UCSD-AML1 (cell line): ENCODE results near the gene METTL16.
"Not testable (repeated sequence)": the region's sequence is repeated elsewhere in the genome, so short reads cannot be mapped to it uniquely, and the experiment has no call there.

Experiments
- DNase-seq: peaks from one replicate; lab custom pipeline; 2025; ENCODE audit not compliant: unreplicated experiment; lab: John Stamatoyannopoulos, UW

Gene METTL16

DNA sequence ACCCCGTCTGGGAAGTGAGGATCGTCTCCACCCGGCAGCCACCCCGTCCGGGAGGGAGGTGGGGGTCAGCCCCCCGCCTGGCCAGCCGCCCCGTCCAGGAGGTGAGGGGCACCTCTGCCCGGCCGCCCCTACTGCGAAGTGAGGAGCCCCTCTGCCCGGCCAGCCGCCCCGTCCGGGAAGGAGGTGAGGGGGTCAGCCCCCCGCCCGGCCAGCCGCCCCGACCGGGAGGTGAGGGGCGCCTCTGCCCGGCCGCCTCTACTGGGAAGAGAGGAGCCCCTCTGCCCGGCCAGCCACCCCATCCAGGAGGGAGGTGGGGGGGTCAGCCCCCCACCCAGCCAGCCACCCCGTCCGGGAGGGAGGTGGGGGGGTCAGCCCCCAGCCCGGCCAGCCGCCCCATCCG is 4.7 kb downstream of the METTL16 start:
- not testable (repeated sequence) for DNase-seq

DNA sequence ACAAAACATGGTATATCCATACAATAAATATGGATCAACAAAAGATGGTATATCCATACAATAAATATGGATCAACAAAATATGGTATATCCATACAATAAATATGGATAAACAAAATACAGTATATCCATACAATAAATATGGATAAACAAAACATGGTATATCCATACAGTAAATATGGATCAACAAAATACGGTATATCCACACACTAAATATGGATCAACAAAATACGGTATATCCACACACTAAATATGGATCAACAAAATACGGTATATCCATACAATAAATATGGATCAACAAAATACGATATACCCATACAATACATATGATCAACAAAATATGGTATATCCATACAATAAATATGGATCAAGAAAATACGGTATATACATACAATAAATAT is 8.1 kb downstream of the METTL16 start:
- DNase-seq: no peak

GRCh38 chr17:2502871-2503580 is 8.7 kb downstream of the METTL16 start:
- no peak for DNase-seq

- DNase-seq: no peak
These were observed 11.2 kb downstream of the METTL16 start for GRCh38 chr17:2500446-2500845.

GRCh38 chr17:2489286-2489685 is 22.4 kb downstream of the METTL16 start:
- DNase-seq: not testable (repeated sequence)

- no peak for DNase-seq
These were observed 24.4 kb downstream of the METTL16 start for GRCh38 chr17:2487306-2487705.

DNA sequence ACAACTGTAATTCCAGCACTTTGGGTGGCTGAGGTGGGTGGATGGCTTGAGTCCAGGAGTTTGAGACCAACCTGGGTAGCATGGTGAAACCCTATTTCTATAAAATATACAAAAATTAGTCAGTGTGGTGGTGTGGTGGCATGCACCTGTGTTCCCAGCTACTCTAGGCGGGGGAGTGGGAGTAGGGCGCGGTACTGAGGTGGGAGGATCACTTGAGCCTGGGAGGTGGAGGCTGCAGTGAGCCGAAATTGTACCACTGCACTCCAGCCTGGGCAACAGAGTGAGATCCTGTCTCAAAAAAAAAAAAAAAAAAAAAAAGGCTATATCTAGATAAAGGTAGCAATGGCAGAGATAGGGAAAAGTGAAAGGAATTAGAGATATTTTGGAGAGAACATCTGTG is 25.0 kb downstream of the METTL16 start:
- DNase-seq: not testable (repeated sequence)

DNA sequence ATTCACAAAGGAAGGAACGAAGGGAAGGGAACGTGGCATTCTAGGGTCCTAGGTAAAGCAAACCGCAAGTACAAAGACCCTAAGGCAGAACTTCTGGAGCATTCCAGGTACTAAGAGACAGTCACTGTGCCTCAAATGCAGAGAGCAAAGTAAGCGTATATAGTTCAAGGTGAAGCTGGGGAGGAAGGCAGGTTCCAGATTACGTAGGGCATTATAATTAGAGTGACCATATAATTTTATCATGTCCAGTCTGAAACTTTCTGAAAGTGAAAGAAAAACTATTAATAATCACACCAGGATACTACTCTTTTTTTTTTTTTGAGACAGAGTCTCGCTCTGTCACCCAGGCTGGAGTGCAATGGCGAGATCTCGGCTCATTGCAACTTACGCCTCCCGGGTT is 25.7 kb downstream of the METTL16 start:
- no peak for DNase-seq

DNA sequence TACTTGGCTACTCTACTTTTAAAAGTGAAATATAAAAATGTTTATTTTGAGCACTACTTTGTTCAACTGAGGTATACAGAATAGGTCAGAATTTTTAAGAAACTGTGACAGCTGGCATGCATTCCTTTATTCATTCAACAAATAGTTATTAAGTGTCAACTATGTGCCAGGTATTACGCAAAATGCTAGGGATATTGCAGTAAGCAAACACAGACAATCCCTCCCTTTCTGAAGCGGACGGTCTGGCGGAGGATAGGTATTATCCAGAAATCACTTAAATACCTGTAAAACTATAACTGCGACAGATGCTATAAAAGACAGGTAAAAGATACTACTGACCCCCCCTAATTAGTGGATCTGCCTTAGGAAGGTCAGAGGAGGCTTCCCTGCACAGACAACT is 26.1 kb downstream of the METTL16 start:
- no peak for DNase-seq

DNA sequence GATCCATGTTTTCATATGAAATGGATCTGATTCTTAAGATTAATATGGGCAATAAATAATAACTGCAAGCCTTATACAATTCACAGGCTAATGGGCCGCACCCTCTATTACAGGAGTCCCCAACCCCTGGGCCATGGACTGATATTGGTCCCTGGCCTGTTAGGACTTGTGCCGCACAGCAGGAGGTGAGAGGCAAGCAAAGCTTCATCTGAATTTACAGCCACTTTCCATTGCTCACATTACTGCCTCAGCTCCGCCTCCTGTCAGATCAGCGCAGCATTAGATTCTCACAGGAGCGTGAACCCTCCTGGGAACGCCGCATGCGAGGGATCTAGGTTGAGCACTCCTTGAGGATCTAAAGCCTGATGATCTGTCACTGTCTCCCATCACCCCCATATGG is 26.8 kb downstream of the METTL16 start:
- no peak for DNase-seq

GRCh38 chr17:2483084-2483483 is 28.6 kb downstream of the METTL16 start:
- no peak for DNase-seq

DNA sequence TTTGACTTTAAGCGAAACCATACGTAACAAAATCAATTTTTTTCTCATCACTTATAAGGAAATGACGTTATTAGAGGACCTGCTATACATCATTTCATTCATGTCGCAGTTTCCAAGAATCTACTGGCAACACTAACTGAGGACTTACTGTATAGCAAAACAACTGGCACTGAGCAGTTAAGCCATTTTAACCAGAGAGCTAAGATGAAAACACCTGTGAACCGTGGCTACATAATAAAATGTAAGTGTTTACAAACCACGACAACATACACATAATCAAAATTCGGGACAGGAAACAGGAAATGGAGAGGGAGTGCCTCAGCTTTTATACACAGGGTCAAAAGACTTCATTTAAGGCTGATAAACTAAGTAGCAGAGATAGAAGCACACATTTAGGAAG is 29.5 kb downstream of the METTL16 start:
- no peak for DNase-seq

DNA sequence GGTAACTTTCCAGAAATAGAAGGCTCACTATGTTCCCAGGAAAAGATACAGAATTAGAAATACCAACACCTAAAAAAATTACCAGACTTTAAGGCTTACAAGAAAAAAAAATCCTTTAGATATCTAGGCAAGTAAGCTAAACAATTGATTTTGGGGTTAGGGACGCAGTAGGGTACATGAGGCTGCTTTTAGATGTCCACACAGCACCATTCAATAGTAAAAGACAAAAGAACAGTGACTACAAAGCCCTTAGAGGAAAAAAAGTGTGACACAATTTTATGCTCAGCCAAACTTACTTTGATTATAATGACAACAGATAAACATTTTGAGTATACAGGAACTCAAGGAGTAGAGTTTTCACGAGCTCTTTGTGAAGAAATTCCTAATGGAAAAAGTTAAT is 29.9 kb downstream of the METTL16 start:
- DNase-seq: no peak

GRCh38 chr17:2478458-2478857 is 33.2 kb downstream of the METTL16 start:
- no peak for DNase-seq

- DNase-seq: no peak
These were observed 36.6 kb downstream of the METTL16 start for GRCh38 chr17:2475056-2475455.

GRCh38 chr17:2474371-2474770 is 37.3 kb downstream of the METTL16 start:
- DNase-seq: no peak

DNA sequence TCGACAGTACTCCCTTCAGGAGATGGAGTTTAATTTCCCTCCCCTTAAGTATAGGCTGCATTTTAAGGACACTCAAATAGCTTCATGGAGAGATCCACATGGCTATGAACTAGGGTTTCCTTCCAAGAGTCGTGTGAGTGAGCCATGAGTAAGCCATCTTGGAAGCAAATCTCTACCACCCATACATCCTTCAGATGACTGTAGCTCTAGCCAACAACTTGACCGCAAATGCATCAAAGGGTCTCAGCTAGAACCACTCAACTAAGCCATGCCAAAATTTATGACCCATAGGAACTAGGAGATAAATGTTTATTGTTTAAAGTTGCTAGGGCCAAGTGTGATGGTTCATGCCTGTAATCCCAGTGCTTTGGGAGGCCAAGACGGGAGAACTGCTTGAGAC is 43.4 kb downstream of the METTL16 start:
- DNase-seq: no peak

- DNase-seq: no peak
These were observed 44.8 kb downstream of the METTL16 start for GRCh38 chr17:2466931-2467330.

GRCh38 chr17:2462481-2462880 is 49.2 kb downstream of the METTL16 start:
- no peak for DNase-seq

- no peak for DNase-seq
These were observed 51.8 kb downstream of the METTL16 start for GRCh38 chr17:2459917-2460271.

DNA sequence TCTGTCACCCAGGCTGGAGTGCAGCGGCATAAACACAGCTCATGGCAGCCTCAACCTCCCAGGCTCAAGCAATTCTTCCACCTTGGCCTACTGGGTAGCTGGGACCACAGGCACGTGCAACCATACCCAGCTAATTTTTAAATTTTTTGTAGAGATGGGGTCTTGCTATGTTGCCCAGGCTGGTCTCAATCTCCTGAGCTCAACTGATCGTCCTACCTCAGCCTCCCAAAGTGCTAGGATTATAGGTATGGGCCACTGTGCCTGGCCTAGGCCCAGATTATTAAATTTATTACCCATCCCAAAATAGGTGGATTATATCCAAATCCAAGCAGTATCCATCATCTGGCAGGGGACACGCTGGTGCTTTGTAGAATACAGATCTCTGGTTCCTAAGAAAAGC is 53.8 kb downstream of the METTL16 start:
- DNase-seq: no peak

GRCh38 chr17:2456475-2456874 is 55.2 kb downstream of the METTL16 start:
- no peak for DNase-seq

DNA sequence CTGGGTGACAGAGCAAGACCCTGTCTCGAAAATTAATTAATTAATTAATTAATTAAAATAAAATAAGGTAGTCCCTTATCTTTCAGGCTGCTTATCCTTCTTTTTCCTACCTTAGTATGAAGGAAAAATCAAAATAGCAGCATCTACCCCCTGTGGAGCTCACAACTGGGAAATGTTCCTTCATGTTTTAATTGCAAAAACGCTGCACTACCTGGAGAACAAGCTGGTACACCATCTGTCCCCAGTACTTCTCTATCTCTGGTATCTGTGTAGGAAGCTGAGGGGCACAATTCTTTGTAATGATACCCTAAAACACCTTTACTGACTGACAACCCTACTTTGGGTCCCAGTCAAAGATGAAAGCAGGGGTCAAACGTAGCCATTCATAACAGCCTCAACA is 55.7 kb downstream of the METTL16 start:
- no peak for DNase-seq
